KMS-11 (cell line): ENCODE results near the gene PPP1R12A.
A peak's percentile ranks its signal among the peaks of the same experiment; 100 is the strongest.

Experiments
- H2AFZ ChIP-seq: fragments of 200-600 bp; sonication (generic); 2 replicates; pipeline ENCODE4 v1.6.1; 2016; ENCODE audit warnings: antibody characterized with exemption, mixed run types, low read depth
- H3K27ac ChIP-seq: fragments of 200-600 bp; sonication (generic); 2 replicates; pipeline ENCODE4 v1.6.1; 2016; ENCODE audit warnings: mild to moderate bottlenecking, mixed run types
- H3K27me3 ChIP-seq: fragments of 200-600 bp; sonication (generic); 2 replicates; pipeline ENCODE4 v1.6.1; 2017; ENCODE audit warnings: mild to moderate bottlenecking, low read depth, mixed run types, moderate library complexity; ENCODE audit not compliant: insufficient read depth
- H3K36me3 ChIP-seq: fragments of 200-600 bp; sonication (generic); 2 replicates; pipeline ENCODE4 v1.6.1; 2017; ENCODE audit warnings: mild to moderate bottlenecking, mixed run types; ENCODE audit not compliant: insufficient read depth
- H3K4me1 ChIP-seq: fragments of 200-600 bp; sonication (generic); 2 replicates; pipeline ENCODE4 v1.6.1; 2016; ENCODE audit warnings: mild to moderate bottlenecking, low read depth, mixed run types; ENCODE audit not compliant: poor library complexity, severe bottlenecking
- H3K4me2 ChIP-seq: fragments of 200-600 bp; sonication (generic); 2 replicates; pipeline ENCODE4 v1.7.0; 2016; ENCODE audit warnings: mild to moderate bottlenecking, mixed run types
- H3K4me3 ChIP-seq: fragments of 200-600 bp; sonication (generic); IDR thresholded peaks from 2 replicates; pipeline ENCODE4 v1.6.1; 2017; ENCODE audit warnings: low read depth, low read length, mixed read lengths; ENCODE audit not compliant: insufficient read depth
- H3K79me2 ChIP-seq: fragments of 200-600 bp; sonication (generic); 2 replicates; pipeline ENCODE4 v1.6.1; 2016; ENCODE audit warnings: low read depth, mixed run types; ENCODE audit not compliant: insufficient read depth
- H3K9ac ChIP-seq: fragments of 200-600 bp; sonication (generic); 2 replicates; pipeline ENCODE4 v1.6.1; 2016; ENCODE audit warnings: mild to moderate bottlenecking, mixed run types
- H4K20me1 ChIP-seq: fragments of 200-600 bp; sonication (generic); 2 replicates; pipeline ENCODE4 v1.6.1; 2016; ENCODE audit warnings: mild to moderate bottlenecking, mixed run types; ENCODE audit not compliant: insufficient read depth
- CTCF ChIP-seq: fragments of 200-600 bp; sonication (generic); conservative IDR thresholded peaks from 2 replicates; pipeline ENCODE4 v1.6.1; 2017; ENCODE audit warnings: low read depth, mild to moderate bottlenecking, antibody characterized with exemption, low read length, moderate library complexity, mixed read lengths

PPP1R12A gene

GRCh38 chr12:79763766-79764452 lies 171.0 kb downstream of the PPP1R12A start:
- Histone ChIP-seq H3K36me3 (no peaks in the 10 kb centered on the region), H3K79me2 (no peaks in the 10 kb centered on the region), H3K27ac (no peak overlapping the region), H3K4me1 (no peaks in the 10 kb centered on the region), H4K20me1 (no peaks in the 10 kb centered on the region), H2AFZ (no peak overlapping the region), H3K4me3 (no peak overlapping the region), H3K27me3 (no peaks in the 10 kb centered on the region), H3K9ac (no peak overlapping the region), H3K4me2 (no peak overlapping the region)
- TF ChIP-seq CTCF, result no peak

GRCh38 chr12:79761341-79761740 lies 173.6 kb downstream of the PPP1R12A start:
- no peak overlapping the region for H3K4me2 ChIP-seq
- H3K27me3 ChIP-seq, result no peaks in the 10 kb centered on the region
- TF ChIP-seq CTCF, result no peak
- no peak overlapping the region for H3K4me3 ChIP-seq
- H3K27ac ChIP-seq, result no peak overlapping the region
- H4K20me1 ChIP-seq, result no peaks in the 10 kb centered on the region
- H3K79me2 ChIP-seq, result no peaks in the 10 kb centered on the region
- H3K36me3 ChIP-seq, result no peaks in the 10 kb centered on the region
- H2AFZ ChIP-seq, result no peak overlapping the region
- no peak overlapping the region for H3K9ac ChIP-seq
- no peaks in the 10 kb centered on the region for H3K4me1 ChIP-seq

GRCh38 chr12:79747274-79747673 lies 187.6 kb downstream of the PPP1R12A start:
- no peak overlapping the region for H2AFZ ChIP-seq
- no peaks in the 10 kb centered on the region for H3K27me3 ChIP-seq
- H3K4me3 ChIP-seq, result no peak overlapping the region
- no peak overlapping the region for H3K27ac ChIP-seq
- no peak for TF ChIP-seq CTCF
- no peaks in the 10 kb centered on the region for H3K79me2 ChIP-seq
- no peaks in the 10 kb centered on the region for H3K4me1 ChIP-seq
- no peak overlapping the region for H3K4me2 ChIP-seq
- no peaks in the 10 kb centered on the region for H4K20me1 ChIP-seq
- H3K9ac ChIP-seq, result no peak overlapping the region
- no peaks in the 10 kb centered on the region for H3K36me3 ChIP-seq

GRCh38 chr12:79737875-79738718 lies 196.8 kb downstream of the PPP1R12A start:
- no peak overlapping the region for H3K9ac ChIP-seq
- no peaks in the 10 kb centered on the region for H3K79me2 ChIP-seq
- peak; percentile 95 for TF ChIP-seq CTCF
- H3K27ac ChIP-seq, result no peak overlapping the region
- no peak overlapping the region for H2AFZ ChIP-seq
- no peaks in the 10 kb centered on the region for H4K20me1 ChIP-seq
- H3K4me3 ChIP-seq, result no peak overlapping the region
- H3K36me3 ChIP-seq, result no peaks in the 10 kb centered on the region
- no peaks in the 10 kb centered on the region for H3K4me1 ChIP-seq
- no peak overlapping the region for H3K4me2 ChIP-seq
- H3K27me3 ChIP-seq, result no peaks in the 10 kb centered on the region
